B cell (primary cell): ENCODE results near the gene ESR2. TPM values are rescaled to one million over a fixed set of nuclear protein-coding genes. Genes with fewer than 3 reads are reported as not detected.
A peak's percentile ranks its signal among the peaks of the same experiment; 100 is the strongest.

Experiments used
- ATAC-seq: fragments of 200-7000 bp; cut with Tn5 transposase; one replicate; pipeline ENCODE4 v1.10.0; 2021; ENCODE audit warnings: low read depth, mild to moderate bottlenecking, moderate number of reproducible peaks, moderate library complexity
- CTCF ChIA-PET: fragments of 350-600 bp; sonication (Branson Sonifier 250); formaldehyde crosslinking; loops from one replicate; lab custom pipeline; 2021; ENCODE audit warnings: antibody characterized with exemption, inconsistent platforms; lab: Charles Lee
- POLR2A ChIA-PET: fragments of 350-600 bp; sonication (Branson Sonifier 250); formaldehyde crosslinking; loops from one replicate; lab custom pipeline; 2021; ENCODE audit warnings: antibody characterized with exemption; lab: Charles Lee
- DNase-seq: peaks from one replicate; pipeline ENCODE4 v3.0.0; 2013
- H2AFZ ChIP-seq: 2 replicates; pipeline ENCODE4 v1.6.1; 2012; ENCODE audit warnings: mild to moderate bottlenecking, low read depth, low read length; ENCODE audit not compliant: insufficient read depth, poor library complexity, severe bottlenecking
- H3K27ac ChIP-seq, 2 donors: 1 replicate in 1 of 2; 2 replicates in 1 of 2; pipeline ENCODE4 v1.5.1; 2012 to 2013; ENCODE audit warnings: low read length in 2 of 2, mild to moderate bottlenecking in 2 of 2, moderate library complexity in 1 of 2
- H3K27me3 ChIP-seq, 4 experiments: fragments of 200-600 bp in 1 of 4; sonication (generic) in 1 of 4; replicated peaks in 1 of 4; 1 replicate in 2 of 4; 2 replicates in 2 of 4; pipeline versions ENCODE4 v1.6.1 to v1.7.0; 2013 to 2016; ENCODE audit warnings: low read length in 3 of 4, mild to moderate bottlenecking in 2 of 4, mixed read lengths in 1 of 4, moderate library complexity in 1 of 4; ENCODE audit not compliant: insufficient read depth in 4 of 4, control insufficient read depth in 3 of 4; ENCODE audit errors: control extremely low read depth in 1 of 4
- H3K36me3 ChIP-seq, 2 experiments: replicated peaks in 1 of 2; 1 replicate in 1 of 2; 2 replicates in 1 of 2; pipeline versions ENCODE4 v1.6.1 to v1.7.1; 2013; ENCODE audit warnings: low read length in 1 of 2; ENCODE audit not compliant: insufficient read depth in 2 of 2, control insufficient read depth in 1 of 2; ENCODE audit errors: control extremely low read depth in 1 of 2, extremely low read depth in 1 of 2
- H3K4me1 ChIP-seq, 2 donors: fragments of 200-600 bp in 1 of 2; sonication (generic) in 1 of 2; 1 replicate in 1 of 2; 2 replicates in 1 of 2; pipeline versions ENCODE4 v1.5.1 to v1.6.1; 2013 to 2017; ENCODE audit warnings: low read length in 2 of 2; ENCODE audit not compliant: control insufficient read depth in 2 of 2, insufficient read depth in 2 of 2
- H3K4me2 ChIP-seq: replicated peaks from 2 replicates; pipeline ENCODE3; 2012; ENCODE audit warnings: mild to moderate bottlenecking, low read depth, low read length; ENCODE audit not compliant: poor library complexity, severe bottlenecking
- H3K4me3 ChIP-seq, 5 experiments: fragments of 200-600 bp in 1 of 5; sonication (generic) in 1 of 5; 1 replicate in 3 of 5; 2 replicates in 2 of 5; pipeline versions ENCODE4 v1.5.1 to v1.7.0; 2011 to 2016; ENCODE audit warnings: low read length in 4 of 5, mild to moderate bottlenecking in 4 of 5, low read depth in 2 of 5, control low read depth in 1 of 5, moderate library complexity in 1 of 5; ENCODE audit not compliant: insufficient read depth in 1 of 5; ENCODE audit errors: control extremely low read depth in 1 of 5, extremely low read depth in 1 of 5
- H3K79me2 ChIP-seq: fragments of 200-600 bp; sonication (generic); one replicate; pipeline ENCODE4 v1.6.0; 2016; ENCODE audit warnings: low read length; ENCODE audit not compliant: control insufficient read depth, insufficient read depth
- H3K9ac ChIP-seq: fragments of 200-600 bp; sonication (generic); 2 replicates; pipeline ENCODE4 v1.6.1; 2017; ENCODE audit warnings: mild to moderate bottlenecking, low read length, moderate library complexity
- H3K9me3 ChIP-seq, 3 donors: one replicate each; pipeline versions ENCODE4 v1.6.1 to v1.7.1; 2013; ENCODE audit warnings: low read length in 2 of 3; ENCODE audit not compliant: control insufficient read depth in 2 of 3, insufficient read depth in 1 of 3; ENCODE audit errors: control extremely low read depth in 1 of 3
- H4K20me1 ChIP-seq: 2 replicates; pipeline ENCODE4 v1.6.0; 2012; ENCODE audit warnings: mild to moderate bottlenecking, low read length; ENCODE audit not compliant: insufficient read depth, control insufficient read depth, poor library complexity, severe bottlenecking
- H3K27ac Mint-ChIP-seq: one replicate; pipeline ENCODE4 v1.8.0; 2021; ENCODE audit warnings: mixed read lengths
- H3K27me3 Mint-ChIP-seq: one replicate; pipeline ENCODE4 v1.8.0; 2021; ENCODE audit warnings: mixed read lengths
- H3K4me1 Mint-ChIP-seq: one replicate; pipeline ENCODE4 v1.8.0; 2021; ENCODE audit warnings: mixed read lengths
- H3K4me3 Mint-ChIP-seq: one replicate; pipeline ENCODE4 v1.8.0; 2021; ENCODE audit warnings: mixed read lengths
- H3K9me3 Mint-ChIP-seq: one replicate; pipeline ENCODE4 v1.8.0; 2022; ENCODE audit warnings: mixed read lengths; ENCODE audit not compliant: insufficient read depth
- CTCF ChIP-seq: fragments of 200-600 bp; IDR thresholded peaks from one replicate; pipeline ENCODE4 v1.8.0; 2022; ENCODE audit warnings: antibody characterized with exemption, mild to moderate bottlenecking
- EZH2 ChIP-seq: IDR thresholded peaks from 2 replicates; pipeline ENCODE4 v1.6.1; 2012; ENCODE audit warnings: borderline replicate concordance, low read depth, mild to moderate bottlenecking, moderate library complexity, low read length; ENCODE audit not compliant: insufficient read depth, poor library complexity, severe bottlenecking
- WGBS: methylation state at CpG from one replicate; pipeline ENCODE4 v1.1.5; 2013; ENCODE audit warnings: missing lambda C conversion rate; ENCODE audit not compliant: insufficient coverage; 5-methylcytosine and 5-hydroxymethylcytosine counted together
- intact Hi-C: fragments of 100-400 bp; cut with micrococcal nuclease; formaldehyde crosslinking; loops from one replicate; pipeline ENCODE4 v1.10.0; 2022
- polyA plus RNA-seq: library from polyadenylated mRNA; depleted of rRNA; stranded (reverse); fragments of >200 nt; gene quantifications from 2 replicates; pipeline ENCODE4 v1.2.3, GENCODE V29; 2012
- total RNA-seq, 2 donors: library from RNA; stranded (reverse); fragments of 120-200 nt in 1 of 2; gene quantifications; 1 replicate in 1 of 2; 2 replicates in 1 of 2; pipeline versions ENCODE4 v1.2.3 to v1.2.4, GENCODE V29; 2013 to 2022

ESR2 gene
- total and polyA plus RNA-seq, 2 donors (not counting 1 experiment from before 2014, with no cell fraction given) = 5.4 to 87.8 TPM

GRCh38 chr14:64061115-64061514 is 233.1 kb downstream of the ESR2 start:
- no CpG with 5 or more reads among the region's 1 CpG for WGBS
- H3K9ac ChIP-seq = no peak overlapping the region
- H2AFZ ChIP-seq = no peak overlapping the region
- H3K4me3 Mint-ChIP-seq = no peak overlapping the region
- no peaks in the 10 kb centered on the region for H3K9me3 Mint-ChIP-seq
- no peak overlapping the region for H3K27ac Mint-ChIP-seq
- ChIA-PET CTCF (interaction anchor here (1.9 kb wide), 1 partner anchor 233 kb away, joined by 8 read pairs; the partner anchor contains the start of gene ESR2), POLR2A (no interaction called here)
- intact Hi-C loops = no loop called here
- no peak overlapping the region for H3K4me3 ChIP-seq
- H3K27me3 Mint-ChIP-seq = no peaks in the 10 kb centered on the region
- no peak for DNase-seq
- H3K36me3 ChIP-seq = peaks cover 0 to 3% of the 10 kb centered on the region in 2 experiments
- no peaks in the 10 kb centered on the region for H3K4me1 ChIP-seq
- no peaks in the 10 kb centered on the region for H3K4me1 Mint-ChIP-seq
- ATAC-seq = no peak
- H4K20me1 ChIP-seq = no peaks in the 10 kb centered on the region
- H3K9me3 ChIP-seq = no peaks in the 10 kb centered on the region
- no peaks in the 10 kb centered on the region for H3K27me3 ChIP-seq
- TF ChIP-seq EZH2 (no peak), CTCF (no peak)
- no peaks in the 10 kb centered on the region for H3K79me2 ChIP-seq
- H3K4me2 ChIP-seq = no peak overlapping the region
- no peak overlapping the region for H3K27ac ChIP-seq

- Histone ChIP-seq H3K36me3 (peaks cover 0 to 3% of the 10 kb centered on the region in 2 experiments), H3K27ac (no peak overlapping the region), H2AFZ (no peak overlapping the region), H4K20me1 (no peaks in the 10 kb centered on the region), H3K27me3 (no peaks in the 10 kb centered on the region), H3K9ac (no peak overlapping the region), H3K4me1 (no peaks in the 10 kb centered on the region), H3K79me2 (no peaks in the 10 kb centered on the region), H3K4me3 (no peak overlapping the region), H3K9me3 (no peaks in the 10 kb centered on the region), H3K4me2 (no peak overlapping the region)
- H3K4me1 Mint-ChIP-seq = no peaks in the 10 kb centered on the region
- intact Hi-C loops = no loop called here
- ChIA-PET POLR2A (no interaction called here), CTCF (interaction anchor here (0.9 to 1.9 kb wide), 3 partner anchors 234 to 243 kb away, joined by 3 to 8 read pairs (median 6); partner anchors contain the start of gene ESR2)
- TF ChIP-seq EZH2 = no peak
- peak; percentile 38 for TF ChIP-seq CTCF
- H3K9me3 Mint-ChIP-seq = no peaks in the 10 kb centered on the region
- ATAC-seq = no peak
- no peak overlapping the region for H3K27ac Mint-ChIP-seq
- H3K27me3 Mint-ChIP-seq = no peaks in the 10 kb centered on the region
- DNase-seq = peak; percentile 28
- no peak overlapping the region for H3K4me3 Mint-ChIP-seq
- 82% methylated on average over 3 of the region's 5 CpGs for WGBS
Measured at GRCh38 chr14:64060648-64061096, 233.5 kb downstream of the ESR2 start.
